Neural crest cell (in vitro differentiated cells): Measurements from ENCODE around the gene SV2B. TPM values are rescaled to one million over a fixed set of nuclear protein-coding genes. Genes with fewer than 3 reads are reported as not detected.

Experiments used
- DNase-seq: peaks from one replicate; pipeline ENCODE4 v3.0.0; 2021; ENCODE audit warnings: low read depth, mixed read lengths, low spot score
- H3K27ac Mint-ChIP-seq: one replicate; pipeline ENCODE4 v1.8.0; 2021; ENCODE audit warnings: mild to moderate bottlenecking, mixed read lengths; ENCODE audit not compliant: unreplicated experiment
- H3K27me3 Mint-ChIP-seq: 2 replicates; pipeline ENCODE4 v1.8.0; 2021; ENCODE audit warnings: low read depth, mild to moderate bottlenecking, mixed read lengths
- H3K36me3 Mint-ChIP-seq: 2 replicates; pipeline ENCODE4 v1.8.0; 2021; ENCODE audit warnings: low read depth, mild to moderate bottlenecking, mixed read lengths
- H3K4me1 Mint-ChIP-seq: 2 replicates; pipeline ENCODE4 v1.8.0; 2021; ENCODE audit warnings: mixed read lengths
- H3K4me3 Mint-ChIP-seq: one replicate; pipeline ENCODE4 v1.8.0; 2021; ENCODE audit warnings: mild to moderate bottlenecking, mixed read lengths
- H3K9me3 Mint-ChIP-seq: 2 replicates; pipeline ENCODE4 v1.8.0; 2021; ENCODE audit warnings: mixed read lengths
- total RNA-seq: library from RNA; stranded (reverse); gene quantifications from 2 replicates; pipeline ENCODE4 v1.2.1, GENCODE V29; 2021
- TF ChIP-seq, protein P1 (sequence below): fragments of 200-600 bp; sonication (generic); conservative IDR thresholded peaks from 2 replicates; pipeline ENCODE4 v1.5.0; 2021; ENCODE audit warnings: antibody characterized with exemption, mild to moderate bottlenecking

The SV2B gene
- total RNA-seq, 1 donor from 2014 or later: not detected

DNA sequence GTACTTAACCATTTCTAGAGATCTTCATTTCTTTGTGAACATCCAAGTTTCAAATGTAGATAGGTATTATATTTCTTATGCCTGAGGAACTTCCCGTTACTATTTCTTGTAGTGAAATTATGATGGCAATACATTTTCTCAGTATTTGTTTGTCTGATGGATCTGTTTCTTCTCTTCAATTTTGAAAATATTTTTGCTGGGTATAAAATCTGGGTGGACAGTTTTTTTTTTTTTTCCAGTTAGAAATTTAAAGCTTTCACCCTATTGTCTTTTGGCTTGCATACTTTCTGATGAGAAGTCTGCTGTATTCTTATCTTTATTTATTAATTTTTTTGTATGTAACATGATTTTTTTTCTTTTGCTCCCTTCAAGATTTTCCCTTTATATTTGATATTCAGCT, 175.8 kb downstream of the SV2B start:
- peaks cover 45% of the 10 kb centered on the region for H3K27me3 Mint-ChIP-seq
- peaks cover 12% of the 10 kb centered on the region for H3K9me3 Mint-ChIP-seq
- DNase-seq: no peak
- TF ChIP-seq, protein P1, sequence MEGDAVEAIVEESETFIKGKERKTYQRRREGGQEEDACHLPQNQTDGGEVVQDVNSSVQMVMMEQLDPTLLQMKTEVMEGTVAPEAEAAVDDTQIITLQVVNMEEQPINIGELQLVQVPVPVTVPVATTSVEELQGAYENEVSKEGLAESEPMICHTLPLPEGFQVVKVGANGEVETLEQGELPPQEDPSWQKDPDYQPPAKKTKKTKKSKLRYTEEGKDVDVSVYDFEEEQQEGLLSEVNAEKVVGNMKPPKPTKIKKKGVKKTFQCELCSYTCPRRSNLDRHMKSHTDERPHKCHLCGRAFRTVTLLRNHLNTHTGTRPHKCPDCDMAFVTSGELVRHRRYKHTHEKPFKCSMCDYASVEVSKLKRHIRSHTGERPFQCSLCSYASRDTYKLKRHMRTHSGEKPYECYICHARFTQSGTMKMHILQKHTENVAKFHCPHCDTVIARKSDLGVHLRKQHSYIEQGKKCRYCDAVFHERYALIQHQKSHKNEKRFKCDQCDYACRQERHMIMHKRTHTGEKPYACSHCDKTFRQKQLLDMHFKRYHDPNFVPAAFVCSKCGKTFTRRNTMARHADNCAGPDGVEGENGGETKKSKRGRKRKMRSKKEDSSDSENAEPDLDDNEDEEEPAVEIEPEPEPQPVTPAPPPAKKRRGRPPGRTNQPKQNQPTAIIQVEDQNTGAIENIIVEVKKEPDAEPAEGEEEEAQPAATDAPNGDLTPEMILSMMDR: no peak
- no peak overlapping the region for H3K4me3 Mint-ChIP-seq
- H3K36me3 Mint-ChIP-seq: peaks cover 4% of the 10 kb centered on the region
- H3K4me1 Mint-ChIP-seq: peaks cover 5% of the 10 kb centered on the region
- H3K27ac Mint-ChIP-seq: no peak overlapping the region

DNA sequence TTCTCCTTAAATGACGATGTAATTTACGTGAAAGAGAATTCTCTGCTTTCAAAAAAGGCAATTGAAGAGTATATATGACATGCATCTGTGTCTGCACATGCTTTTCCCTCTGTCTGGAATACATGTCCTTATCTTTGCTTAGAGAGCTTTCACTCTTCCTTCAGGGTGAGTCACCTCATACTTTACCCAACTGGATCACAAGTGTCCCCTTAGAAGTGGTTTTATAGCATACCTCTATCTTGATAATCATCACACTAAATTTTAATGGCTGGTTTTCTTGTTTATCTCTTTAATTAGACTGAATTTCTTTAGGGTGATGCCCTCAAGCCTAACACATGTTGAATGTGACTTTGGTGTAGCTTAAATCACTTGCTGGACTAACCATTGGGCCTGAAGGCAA, 178.9 kb downstream of the SV2B start:
- no peak overlapping the region for H3K27ac Mint-ChIP-seq
- no peak for DNase-seq
- TF ChIP-seq, protein P1: no peak
- H3K36me3 Mint-ChIP-seq: peaks cover 4% of the 10 kb centered on the region
- H3K4me1 Mint-ChIP-seq: no peaks in the 10 kb centered on the region
- no peak overlapping the region for H3K4me3 Mint-ChIP-seq
- H3K9me3 Mint-ChIP-seq: peaks cover 12% of the 10 kb centered on the region
- H3K27me3 Mint-ChIP-seq: peaks cover 21% of the 10 kb centered on the region

DNA sequence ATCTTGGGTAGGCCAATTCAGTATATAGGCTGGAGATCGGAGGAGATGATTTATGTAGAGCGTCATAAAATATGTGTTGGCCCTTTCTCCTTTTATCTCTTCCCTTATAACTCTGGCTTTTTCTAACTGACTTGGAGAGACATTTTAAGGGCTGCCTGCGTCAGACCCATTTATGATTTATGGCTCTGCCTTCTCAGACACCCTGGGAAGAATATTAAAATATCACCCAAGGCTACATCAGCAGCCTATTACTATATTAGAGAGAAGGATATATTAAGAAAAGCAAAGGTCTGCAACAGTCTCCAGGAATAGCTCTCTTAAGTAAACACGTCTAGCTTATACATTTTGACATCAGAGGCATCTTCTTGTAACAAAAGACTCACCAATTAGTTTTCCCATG, 179.4 kb downstream of the SV2B start:
- Mint-ChIP-seq H3K36me3 (peaks cover 4% of the 10 kb centered on the region), H3K27me3 (peaks cover 17% of the 10 kb centered on the region), H3K4me3 (no peak overlapping the region), H3K4me1 (no peaks in the 10 kb centered on the region), H3K27ac (no peak overlapping the region), H3K9me3 (peaks cover 12% of the 10 kb centered on the region)
- DNase-seq: no peak
- TF ChIP-seq, protein P1: no peak

DNA sequence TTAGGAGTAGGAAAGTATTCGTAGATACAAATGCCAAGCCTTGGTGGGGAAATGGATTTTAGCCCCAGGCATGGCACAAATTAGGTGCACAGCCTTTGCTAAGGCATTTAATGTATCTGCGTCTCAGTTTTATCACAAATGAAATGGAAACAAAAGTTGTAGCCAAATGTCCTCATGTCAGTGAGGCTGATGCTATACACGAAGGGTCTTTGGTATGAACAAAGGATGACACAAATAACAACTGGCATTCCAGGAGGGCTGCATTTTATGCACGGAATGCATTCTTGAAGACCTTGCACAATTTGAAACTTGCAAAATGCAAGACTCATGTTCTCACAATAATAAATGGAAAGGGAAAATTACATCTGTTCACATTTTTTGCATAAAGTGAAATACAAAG, 181.9 kb downstream of the SV2B start:
- H3K27me3 Mint-ChIP-seq: peaks cover 12% of the 10 kb centered on the region
- H3K36me3 Mint-ChIP-seq: no peaks in the 10 kb centered on the region
- no peak overlapping the region for H3K4me3 Mint-ChIP-seq
- H3K9me3 Mint-ChIP-seq: peaks cover 8% of the 10 kb centered on the region
- TF ChIP-seq, protein P1: no peak
- no peak for DNase-seq
- no peak overlapping the region for H3K27ac Mint-ChIP-seq
- H3K4me1 Mint-ChIP-seq: no peaks in the 10 kb centered on the region

DNA sequence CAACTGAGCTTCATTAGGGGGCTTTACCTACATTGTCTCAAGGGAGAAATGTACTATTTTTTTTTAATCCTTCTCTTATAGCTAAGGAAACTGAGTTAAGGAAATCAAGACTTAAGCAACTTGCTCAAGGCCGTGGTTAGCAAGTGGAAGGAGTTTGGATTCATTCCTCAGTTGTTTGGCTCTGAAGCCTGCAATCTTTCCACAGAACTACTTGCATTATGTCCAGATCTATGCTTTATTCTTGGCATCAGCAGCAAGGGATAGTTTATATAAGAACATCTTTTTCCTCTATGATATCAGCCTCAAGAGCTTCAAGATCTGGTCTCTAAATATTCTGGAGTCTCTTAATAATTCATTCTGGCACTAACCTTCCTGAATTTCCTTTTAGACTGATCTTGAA, 182.4 kb downstream of the SV2B start:
- H3K4me1 Mint-ChIP-seq: no peaks in the 10 kb centered on the region
- H3K27ac Mint-ChIP-seq: no peak overlapping the region
- H3K4me3 Mint-ChIP-seq: no peak overlapping the region
- H3K27me3 Mint-ChIP-seq: peaks cover 16% of the 10 kb centered on the region
- no peak for DNase-seq
- TF ChIP-seq, protein P1: no peak
- H3K9me3 Mint-ChIP-seq: peaks cover 2% of the 10 kb centered on the region
- no peaks in the 10 kb centered on the region for H3K36me3 Mint-ChIP-seq

DNA sequence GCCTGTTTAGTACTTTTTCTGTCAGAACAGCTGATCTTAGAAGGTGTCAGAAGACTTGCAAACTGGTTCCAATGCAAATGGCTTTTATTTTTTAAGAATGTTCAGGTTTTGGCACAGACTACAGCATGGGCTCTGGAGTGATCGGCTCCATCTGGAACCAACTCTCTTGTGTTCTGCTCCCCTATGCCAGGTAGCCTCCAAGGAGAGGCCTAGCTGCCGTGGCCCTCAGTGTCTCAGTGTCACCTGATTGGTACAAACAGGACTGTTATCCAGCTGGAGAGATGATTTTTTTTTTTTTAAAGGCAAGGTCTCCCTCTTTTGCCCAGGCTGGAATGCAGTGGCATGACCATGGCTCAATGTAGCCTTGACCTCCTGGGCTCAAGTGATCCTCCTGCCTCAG, 183.1 kb downstream of the SV2B start:
- Mint-ChIP-seq H3K27ac (no peak overlapping the region), H3K27me3 (peaks cover 20% of the 10 kb centered on the region), H3K4me1 (no peaks in the 10 kb centered on the region), H3K36me3 (no peaks in the 10 kb centered on the region), H3K4me3 (no peak overlapping the region), H3K9me3 (no peaks in the 10 kb centered on the region)
- TF ChIP-seq, protein P1: no peak
- no peak for DNase-seq
